ENCODE data around the gene HLF.

- TF ChIP-seq JUND (IDR thresholded peaks at IDR 0.05) = no peak
- TF ChIP-seq CTCF (IDR thresholded peaks at IDR 0.05; ENCODE audit: low read depth, low read length, missing input control) = no peak
- no peak for TF ChIP-seq SP1 (IDR thresholded peaks at IDR 0.05)
- no peak for TF ChIP-seq EGR1 (IDR thresholded peaks at IDR 0.05; ENCODE audit: low read depth in 2 of 2)
Observed at GRCh38 chr17:55366020-55366481, 101.3 kb downstream of the HLF start.

Measured in liver (tissue), 3 donors.